PC-3 (cell line): ENCODE data around the gene FRAT1.

Experiments used
- CTCF ChIP-seq: fragments of 300-600 bp; sonication (generic); conservative IDR thresholded peaks from 2 replicates; pipeline ENCODE4 v1.5.1; 2017; ENCODE audit warnings: antibody characterized with exemption, low read depth, mild to moderate bottlenecking, low read length
- EZH2 ChIP-seq: fragments of 300-600 bp; sonication (generic); IDR thresholded peaks from one replicate; pipeline ENCODE4 v1.6.1; 2017; ENCODE audit warnings: antibody characterized with exemption, mild to moderate bottlenecking, low read length; ENCODE audit not compliant: unreplicated experiment
- EZH2phosphoT487 ChIP-seq: fragments of 300-600 bp; sonication (generic); IDR thresholded peaks from 2 replicates; pipeline ENCODE4 v1.6.1; 2018; ENCODE audit warnings: mild to moderate bottlenecking, antibody characterized with exemption, low read length, borderline replicate concordance

- no peak for TF ChIP-seq CTCF
- no peak for TF ChIP-seq EZH2phosphoT487
- no peak for TF ChIP-seq EZH2
These were observed 19.0 kb downstream of the FRAT1 start for GRCh38 chr10:97338041-97338440.
